Trophoblast cell (in vitro differentiated cells and primary cell): ENCODE data around the gene CCSER2.
"Not testable (repeated sequence)": the region's sequence is repeated elsewhere in the genome, so short reads cannot be mapped to it uniquely, and the experiment has no call there.

ENCODE experiments used
- DNase-seq, 2 donors: peaks; one replicate each; pipeline ENCODE4 v3.0.0-alpha.2; 2016
- H2AFZ ChIP-seq: 2 replicates; pipeline ENCODE4 v1.6.1; 2013; ENCODE audit warnings: low read length, moderate library complexity, mild to moderate bottlenecking; ENCODE audit not compliant: insufficient read depth, poor library complexity
- H2AK5ac ChIP-seq: 2 replicates; pipeline ENCODE4 v1.6.1; 2013; ENCODE audit warnings: mild to moderate bottlenecking, low read length
- H2BK120ac ChIP-seq: 2 replicates; pipeline ENCODE4 v1.6.1; 2013; ENCODE audit warnings: low read length, mild to moderate bottlenecking, moderate library complexity; ENCODE audit not compliant: insufficient read depth, poor library complexity
- H2BK12ac ChIP-seq: 2 replicates; pipeline ENCODE4 v1.6.1; 2013; ENCODE audit warnings: mild to moderate bottlenecking, low read length, moderate library complexity
- H2BK5ac ChIP-seq: 2 replicates; pipeline ENCODE4 v1.6.1; 2013; ENCODE audit warnings: low read length, low read depth, moderate library complexity, mild to moderate bottlenecking; ENCODE audit not compliant: poor library complexity
- H3K14ac ChIP-seq: 2 replicates; pipeline ENCODE4 v1.6.1; 2013; ENCODE audit warnings: mild to moderate bottlenecking, low read length
- H3K18ac ChIP-seq: 2 replicates; pipeline ENCODE4 v1.6.1; 2013; ENCODE audit warnings: mild to moderate bottlenecking, low read length
- H3K23ac ChIP-seq: 2 replicates; pipeline ENCODE4 v1.6.1; 2013; ENCODE audit warnings: low read length
- H3K27ac ChIP-seq: 2 replicates; pipeline ENCODE4 v1.5.1; 2013; ENCODE audit warnings: low read depth, mild to moderate bottlenecking, inconsistent platforms, low read length, moderate library complexity
- H3K27me3 ChIP-seq: 2 replicates; pipeline ENCODE4 v1.6.1; 2013; ENCODE audit warnings: inconsistent platforms, mild to moderate bottlenecking, low read length, moderate library complexity; ENCODE audit not compliant: insufficient read depth
- H3K36me3 ChIP-seq, 2 experiments: 1 replicate in 1 of 2; 2 replicates in 1 of 2; pipeline ENCODE4 v1.6.1; 2013; ENCODE audit warnings: low read length in 2 of 2, mild to moderate bottlenecking in 2 of 2, moderate library complexity in 1 of 2; ENCODE audit not compliant: insufficient read depth in 2 of 2, control insufficient read depth in 1 of 2
- H3K4ac ChIP-seq: 2 replicates; pipeline ENCODE4 v1.6.1; 2013; ENCODE audit warnings: low read depth, mild to moderate bottlenecking, low read length, moderate library complexity
- H3K4me1 ChIP-seq, 2 experiments: 1 replicate in 1 of 2; 2 replicates in 1 of 2; pipeline ENCODE4 v1.6.1; 2013; ENCODE audit warnings: low read length in 2 of 2, mild to moderate bottlenecking in 2 of 2, moderate library complexity in 1 of 2; ENCODE audit not compliant: insufficient read depth in 2 of 2, control insufficient read depth in 1 of 2
- H3K4me2 ChIP-seq: 2 replicates; pipeline ENCODE4 v1.6.1; 2013; ENCODE audit warnings: inconsistent platforms, mild to moderate bottlenecking, low read length, moderate library complexity
- H3K4me3 ChIP-seq: 2 replicates; pipeline ENCODE4 v1.5.1; 2013; ENCODE audit warnings: mild to moderate bottlenecking, low read depth, low read length, inconsistent platforms
- H3K79me1 ChIP-seq: one replicate; pipeline ENCODE4 v1.6.1; 2013; ENCODE audit warnings: low read length
- H3K79me2 ChIP-seq: 2 replicates; pipeline ENCODE4 v1.6.1; 2013; ENCODE audit warnings: low read length, mild to moderate bottlenecking; ENCODE audit not compliant: control insufficient read depth, insufficient read depth, poor library complexity
- H3K9ac ChIP-seq: 2 replicates; pipeline ENCODE4 v1.6.1; 2013; ENCODE audit warnings: mild to moderate bottlenecking, low read length
- H3K9me3 ChIP-seq: 2 replicates; pipeline ENCODE4 v1.6.1; 2013; ENCODE audit warnings: low read depth, mild to moderate bottlenecking, control low read depth, inconsistent platforms, low read length; ENCODE audit not compliant: insufficient read depth
- H4K12ac ChIP-seq: 2 replicates; pipeline ENCODE4 v1.6.1; 2013; ENCODE audit warnings: low read depth, mild to moderate bottlenecking, low read length, moderate library complexity
- H4K8ac ChIP-seq: 2 replicates; pipeline ENCODE4 v1.6.1; 2013; ENCODE audit warnings: low read depth, mild to moderate bottlenecking, low read length, moderate library complexity
- H4K91ac ChIP-seq: one replicate; pipeline ENCODE4 v1.6.1; 2013; ENCODE audit warnings: low read depth, mild to moderate bottlenecking, low read length, moderate library complexity
- WGBS: extraction: QIAGEN DNeasy Blood & Tissue Kit; methylation state at CpG from one replicate; pipeline ENCODE4 v1.1.7; 2013; ENCODE audit warnings: missing lambda C conversion rate; ENCODE audit not compliant: insufficient read length, insufficient coverage; ENCODE audit errors: extremely low coverage; 5-methylcytosine and 5-hydroxymethylcytosine counted together

The CCSER2 gene

DNA sequence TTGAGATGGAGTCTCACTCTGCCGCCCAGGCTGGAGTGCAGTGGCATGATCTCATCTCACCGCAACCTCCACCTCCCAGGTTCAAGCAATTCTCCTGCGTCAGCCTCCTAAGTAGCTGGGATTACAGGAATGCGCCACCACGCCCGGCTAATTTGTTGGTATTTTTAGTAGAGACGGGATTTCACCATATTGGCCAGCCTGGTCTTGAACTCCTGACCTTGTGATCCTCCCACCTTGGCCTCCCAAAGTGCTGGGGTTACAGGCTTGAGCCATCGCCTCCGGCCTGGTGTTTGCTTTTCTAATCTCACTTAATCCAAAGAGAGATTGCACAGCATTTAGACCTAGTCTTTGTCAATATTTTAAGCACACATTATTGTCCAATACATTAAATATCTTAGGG lies 1.4 kb upstream of the CCSER2 start:
- H4K91ac ChIP-seq, H4K12ac ChIP-seq, H2BK12ac ChIP-seq, H3K36me3 ChIP-seq, H3K27me3 ChIP-seq, H3K9ac ChIP-seq, H3K23ac ChIP-seq, H3K4me1 ChIP-seq, H2BK120ac ChIP-seq, H3K4me2 ChIP-seq, H4K8ac ChIP-seq, H2BK5ac ChIP-seq, H3K9me3 ChIP-seq, H3K18ac ChIP-seq, H3K14ac ChIP-seq, H3K4ac ChIP-seq, H3K27ac ChIP-seq, H3K4me3 ChIP-seq, H2AFZ ChIP-seq, H2AK5ac ChIP-seq: not testable (repeated sequence)
- no CpG with 5 or more reads among the region's 9 CpGs for WGBS
- peak; percentile 54 to 58 for DNase-seq
- Histone ChIP-seq H3K79me1 (peaks cover 15% of the 10 kb centered on the region), H3K79me2 (peaks cover 13% of the 10 kb centered on the region)

DNA sequence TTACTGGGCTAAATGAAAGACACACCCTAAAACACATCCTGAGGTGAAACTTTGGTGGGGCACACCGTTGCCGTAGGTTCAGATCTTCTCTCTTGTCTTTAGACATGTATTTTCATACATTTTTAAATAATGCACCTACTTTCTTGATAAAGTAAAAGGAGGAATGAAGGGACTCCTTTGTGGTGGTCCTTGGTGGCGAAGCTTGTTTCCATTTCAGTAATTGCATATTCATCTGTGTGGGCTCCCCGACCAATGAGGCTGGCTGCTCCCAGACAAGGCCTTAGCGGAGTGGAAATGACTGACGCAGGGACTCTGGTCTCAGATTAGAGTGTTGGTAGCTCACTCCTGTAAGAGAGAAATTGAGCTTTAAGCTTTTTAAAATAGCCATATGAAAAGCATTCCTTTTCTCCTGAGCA lies 815 bp downstream of the CCSER2 start:
- H3K9me3 ChIP-seq: no peaks in the 10 kb centered on the region
- peak overlapping the region; percentile 96 for H3K4me3 ChIP-seq
- H2AK5ac ChIP-seq: peak overlapping the region; percentile 84
- H3K4me1 ChIP-seq: peaks cover 9 to 13% of the 10 kb centered on the region in 2 experiments
- peak overlapping the region; percentile 96 for H2AFZ ChIP-seq
- H4K12ac ChIP-seq: peak overlapping the region; percentile 96
- H3K14ac ChIP-seq: peak overlapping the region; percentile 87
- H3K36me3 ChIP-seq: no peaks in the 10 kb centered on the region
- peaks cover 13% of the 10 kb centered on the region for H3K79me2 ChIP-seq
- peak overlapping the region; percentile 93 for H3K18ac ChIP-seq
- peak overlapping the region; percentile 96 for H3K27ac ChIP-seq
- peak overlapping the region; percentile 96 for H2BK120ac ChIP-seq
- no CpG with 5 or more reads among the region's 6 CpGs for WGBS
- peak overlapping the region; percentile 94 for H4K91ac ChIP-seq
- peak overlapping the region; percentile 96 for H2BK5ac ChIP-seq
- H4K8ac ChIP-seq: peak overlapping the region; percentile 84
- no peak overlapping the region for H3K23ac ChIP-seq
- H3K4ac ChIP-seq: peak overlapping the region; percentile 94
- no peak overlapping the region for H2BK12ac ChIP-seq
- H3K9ac ChIP-seq: peak overlapping the region; percentile 98
- DNase-seq: peak in 1 of 2 donors; percentile 32
- peak overlapping the region; percentile 74 for H3K4me2 ChIP-seq
- H3K27me3 ChIP-seq: no peaks in the 10 kb centered on the region
- peaks cover 15% of the 10 kb centered on the region for H3K79me1 ChIP-seq

DNA sequence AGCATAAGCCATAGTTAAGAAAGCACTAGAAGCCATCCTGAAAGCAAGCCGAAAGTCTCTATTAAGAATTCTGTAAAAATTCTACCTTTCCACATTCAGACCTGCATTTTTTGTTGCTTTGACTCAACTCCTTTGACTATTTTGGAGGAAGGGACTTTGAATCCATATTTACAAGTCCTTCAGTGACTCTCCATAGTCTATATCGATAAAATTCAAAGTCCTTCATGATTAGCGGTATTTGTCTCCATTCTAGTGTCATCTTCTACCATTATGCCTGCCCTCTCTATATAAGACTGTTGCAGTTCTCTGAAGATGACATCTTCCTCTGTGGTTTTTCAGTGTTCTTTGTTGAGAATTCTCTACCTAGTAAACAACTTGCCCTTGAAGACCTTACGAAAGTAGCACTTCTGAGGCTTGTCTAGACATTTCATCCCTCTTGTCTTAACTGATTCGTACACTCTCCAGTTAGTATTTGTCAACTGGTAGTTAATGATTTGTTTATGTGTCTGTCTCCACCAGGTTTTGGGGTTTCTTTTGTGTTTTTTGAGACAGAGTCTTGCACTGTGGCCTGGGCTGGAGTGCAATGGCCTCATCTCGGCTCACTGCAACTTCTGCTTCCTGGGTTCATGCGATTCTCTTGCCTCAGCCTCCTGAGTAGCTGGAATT lies 1.7 kb downstream of the CCSER2 start:
- Histone ChIP-seq H3K14ac (no peak overlapping the region), H3K4me1 (peaks cover 9 to 16% of the 10 kb centered on the region in 2 experiments), H3K18ac (no peak overlapping the region), H2BK5ac (no peak overlapping the region), H2BK12ac (no peak overlapping the region), H3K4ac (peak overlapping the region; percentile 92), H3K27ac (no peak overlapping the region), H3K79me2 (peaks cover 15% of the 10 kb centered on the region), H3K4me3 (no peak overlapping the region), H2AK5ac (no peak overlapping the region), H4K12ac (peak overlapping the region; percentile 50), H3K79me1 (peaks cover 18% of the 10 kb centered on the region), H2BK120ac (peak overlapping the region; percentile 20), H3K36me3 (no peaks in the 10 kb centered on the region), H3K4me2 (peak overlapping the region; percentile 38), H3K9me3 (no peaks in the 10 kb centered on the region), H3K9ac (no peak overlapping the region), H4K8ac (no peak overlapping the region), H2AFZ (no peak overlapping the region), H4K91ac (no peak overlapping the region), H3K27me3 (no peaks in the 10 kb centered on the region), H3K23ac (no peak overlapping the region)
- no peak for DNase-seq
- no CpG with 5 or more reads among the region's 7 CpGs for WGBS

GRCh38 chr10:84331091-84331490 lies 2.7 kb downstream of the CCSER2 start:
- peak overlapping the region; percentile 86 for H3K4ac ChIP-seq
- H4K91ac ChIP-seq: peak overlapping the region; percentile 14
- H4K8ac ChIP-seq: no peak overlapping the region
- H3K4me1 ChIP-seq: peaks cover 13 to 16% of the 10 kb centered on the region in 2 experiments
- H2AFZ ChIP-seq: no peak overlapping the region
- no peak overlapping the region for H2BK5ac ChIP-seq
- H2BK120ac ChIP-seq: no peak overlapping the region
- no peak overlapping the region for H4K12ac ChIP-seq
- WGBS: no CpG with 5 or more reads among the region's 2 CpGs
- H2AK5ac ChIP-seq: no peak overlapping the region
- peaks cover 20% of the 10 kb centered on the region for H3K79me1 ChIP-seq
- H2BK12ac ChIP-seq: no peak overlapping the region
- H3K4me3 ChIP-seq: no peak overlapping the region
- no peak overlapping the region for H3K14ac ChIP-seq
- H3K27ac ChIP-seq: no peak overlapping the region
- no peaks in the 10 kb centered on the region for H3K9me3 ChIP-seq
- no peak for DNase-seq
- H3K23ac ChIP-seq: peak overlapping the region; percentile 37
- peak overlapping the region; percentile 25 for H3K4me2 ChIP-seq
- H3K9ac ChIP-seq: no peak overlapping the region
- H3K18ac ChIP-seq: no peak overlapping the region
- H3K79me2 ChIP-seq: peaks cover 15% of the 10 kb centered on the region
- H3K36me3 ChIP-seq: no peaks in the 10 kb centered on the region
- H3K27me3 ChIP-seq: no peaks in the 10 kb centered on the region
